HFFc6 (cell line): ENCODE measurements around the gene ATP11A. TPM values are rescaled to one million over a fixed set of nuclear protein-coding genes. Genes with fewer than 3 reads are reported as not detected.

ENCODE experiments used
- DNase-seq: peaks from one replicate; pipeline ENCODE4 v3.0.0-alpha.2; 2018
- H3K27ac Mint-ChIP-seq: 2 replicates; pipeline ENCODE4 v1.8.0; 2020; ENCODE audit warnings: mild to moderate bottlenecking, mixed read lengths
- H3K27me3 Mint-ChIP-seq: 2 replicates; pipeline ENCODE4 v1.8.0; 2021; ENCODE audit warnings: mild to moderate bottlenecking, moderate library complexity, mixed read lengths; ENCODE audit not compliant: insufficient read depth
- H3K36me3 Mint-ChIP-seq: 2 replicates; pipeline ENCODE4 v1.8.0; 2021; ENCODE audit warnings: low read depth, mixed read lengths
- H3K4me1 Mint-ChIP-seq: 2 replicates; pipeline ENCODE4 v1.8.0; 2020; ENCODE audit warnings: low read depth, mixed read lengths
- H3K4me3 Mint-ChIP-seq: 2 replicates; pipeline ENCODE4 v1.8.0; 2020; ENCODE audit warnings: mild to moderate bottlenecking, moderate library complexity, mixed read lengths
- H3K9me3 Mint-ChIP-seq: 2 replicates; pipeline ENCODE4 v1.8.0; 2020; ENCODE audit warnings: mild to moderate bottlenecking, mixed read lengths
- total RNA-seq, 6 experiments: library from RNA; stranded (reverse); fragmentation: NEBNext Ultra II Directional; extraction: Animal tissue kit (Norgen Biotek cat#: 25700); gene quantifications; 2 replicates in 1 of 6; 3 replicates in 5 of 6; pipeline ENCODE4 v1.2.3, GENCODE V29; 2021
- TF ChIP-seq, protein P1 (sequence below): fragments of 200-600 bp; sonication (generic); IDR thresholded peaks from 2 replicates; pipeline ENCODE4 v1.5.0; 2021; ENCODE audit warnings: antibody characterized with exemption, mild to moderate bottlenecking

Gene ATP11A
- total RNA-seq, 6 experiments from 2014 or later = 4.3 to 29.9 (median 6.5) TPM

DNA sequence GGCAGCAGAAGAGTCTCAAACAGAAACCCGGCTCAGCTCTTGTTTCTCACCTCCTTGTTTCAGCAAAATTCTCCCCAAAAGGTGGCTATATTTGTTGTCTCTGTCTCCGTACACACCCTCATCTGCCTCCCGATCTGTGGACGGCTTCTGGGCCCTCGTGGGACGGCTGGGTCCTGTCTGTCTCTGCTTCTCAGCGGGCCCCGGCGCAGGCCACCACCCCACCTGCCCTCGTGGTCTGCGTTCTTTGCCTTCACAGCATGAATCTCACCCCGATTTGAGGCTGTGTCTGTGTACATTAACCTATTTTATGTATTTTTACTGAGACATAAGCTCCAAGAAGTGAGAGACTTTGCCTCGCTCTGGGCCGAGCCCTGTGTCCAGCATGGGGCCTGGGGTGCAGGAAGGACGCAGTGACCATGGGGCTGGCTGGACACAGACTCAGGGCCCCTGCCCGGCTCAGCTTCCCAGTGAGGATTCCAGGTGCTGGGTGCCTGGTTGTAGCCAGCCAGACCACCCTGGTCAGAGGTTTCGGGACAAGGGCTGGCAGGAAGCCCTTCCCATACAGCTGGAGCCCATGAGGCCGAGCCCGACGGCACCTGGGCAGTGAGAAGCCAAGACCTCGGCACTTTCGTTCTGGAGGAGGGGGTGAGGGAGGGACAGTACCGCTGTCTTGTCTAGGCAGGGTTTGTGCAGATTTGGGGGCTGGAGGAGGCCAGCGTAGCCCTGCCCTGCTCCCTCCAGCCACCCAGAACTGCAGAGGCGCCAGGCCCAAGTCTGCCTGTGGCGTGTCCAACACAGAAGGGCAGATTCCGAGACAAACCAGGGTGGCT, 200.7 kb downstream of the ATP11A start:
- Mint-ChIP-seq H3K27ac (no peak overlapping the region), H3K4me3 (no peak overlapping the region)
- TF ChIP-seq, protein P1, sequence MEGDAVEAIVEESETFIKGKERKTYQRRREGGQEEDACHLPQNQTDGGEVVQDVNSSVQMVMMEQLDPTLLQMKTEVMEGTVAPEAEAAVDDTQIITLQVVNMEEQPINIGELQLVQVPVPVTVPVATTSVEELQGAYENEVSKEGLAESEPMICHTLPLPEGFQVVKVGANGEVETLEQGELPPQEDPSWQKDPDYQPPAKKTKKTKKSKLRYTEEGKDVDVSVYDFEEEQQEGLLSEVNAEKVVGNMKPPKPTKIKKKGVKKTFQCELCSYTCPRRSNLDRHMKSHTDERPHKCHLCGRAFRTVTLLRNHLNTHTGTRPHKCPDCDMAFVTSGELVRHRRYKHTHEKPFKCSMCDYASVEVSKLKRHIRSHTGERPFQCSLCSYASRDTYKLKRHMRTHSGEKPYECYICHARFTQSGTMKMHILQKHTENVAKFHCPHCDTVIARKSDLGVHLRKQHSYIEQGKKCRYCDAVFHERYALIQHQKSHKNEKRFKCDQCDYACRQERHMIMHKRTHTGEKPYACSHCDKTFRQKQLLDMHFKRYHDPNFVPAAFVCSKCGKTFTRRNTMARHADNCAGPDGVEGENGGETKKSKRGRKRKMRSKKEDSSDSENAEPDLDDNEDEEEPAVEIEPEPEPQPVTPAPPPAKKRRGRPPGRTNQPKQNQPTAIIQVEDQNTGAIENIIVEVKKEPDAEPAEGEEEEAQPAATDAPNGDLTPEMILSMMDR = no peak

DNA sequence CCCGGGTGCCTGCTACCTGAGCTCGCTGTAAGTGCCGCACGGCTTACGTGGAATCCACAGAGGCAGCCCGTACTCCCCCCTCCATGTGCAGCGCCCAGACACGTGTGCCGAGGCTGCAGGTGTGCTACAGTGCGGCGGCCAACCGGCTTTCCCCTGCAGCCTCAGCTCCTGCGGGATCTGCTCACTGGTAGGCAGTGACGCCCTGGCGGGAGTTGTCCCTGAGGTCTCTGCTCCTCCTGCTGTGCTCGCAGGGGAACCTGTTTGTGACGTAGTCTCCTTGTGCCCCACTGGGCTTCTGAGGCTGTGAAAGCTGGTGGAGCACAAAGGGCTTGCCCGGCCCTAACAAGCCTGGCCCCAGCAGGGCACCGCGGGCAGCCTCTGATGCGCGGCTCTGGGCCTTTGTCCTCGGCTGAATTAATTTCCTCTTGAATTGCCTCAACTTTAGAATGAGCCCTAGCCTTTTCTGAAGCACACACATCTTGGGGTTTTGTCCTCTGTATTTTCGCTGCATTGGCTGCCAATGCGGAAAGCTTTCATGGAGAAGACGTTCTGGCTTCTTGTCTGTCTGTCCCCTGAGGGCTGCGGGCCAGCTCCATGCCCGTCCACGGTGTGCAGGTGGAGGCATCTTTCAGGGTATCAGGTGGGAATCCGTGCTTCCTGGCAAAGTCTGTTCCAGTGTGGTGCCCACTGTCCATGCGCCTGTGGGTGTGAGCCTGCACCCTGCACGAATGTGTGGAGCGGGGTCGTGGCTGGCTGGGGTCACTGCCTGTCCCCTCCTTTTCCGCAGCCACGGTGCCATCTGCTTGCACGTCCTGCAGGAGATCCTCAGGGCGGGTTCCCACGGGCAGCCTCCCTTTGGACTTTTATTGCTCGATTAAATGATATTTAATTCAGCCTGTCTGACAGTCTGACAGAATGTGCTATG, 201.9 kb downstream of the ATP11A start:
- TF ChIP-seq, protein P1 = no peak
- Mint-ChIP-seq H3K36me3 (no peaks in the 10 kb centered on the region), H3K4me1 (no peaks in the 10 kb centered on the region), H3K27me3 (peaks cover 27% of the 10 kb centered on the region), H3K9me3 (no peaks in the 10 kb centered on the region), H3K4me3 (no peak overlapping the region), H3K27ac (no peak overlapping the region)
- DNase-seq = no peak

More for the DNA sequence above, 200.7 kb downstream of the ATP11A start:
- DNase-seq = no peak
- no peaks in the 10 kb centered on the region for H3K4me1 Mint-ChIP-seq
- no peaks in the 10 kb centered on the region for H3K9me3 Mint-ChIP-seq
- H3K36me3 Mint-ChIP-seq = no peaks in the 10 kb centered on the region
- peaks cover 20% of the 10 kb centered on the region for H3K27me3 Mint-ChIP-seq

DNA sequence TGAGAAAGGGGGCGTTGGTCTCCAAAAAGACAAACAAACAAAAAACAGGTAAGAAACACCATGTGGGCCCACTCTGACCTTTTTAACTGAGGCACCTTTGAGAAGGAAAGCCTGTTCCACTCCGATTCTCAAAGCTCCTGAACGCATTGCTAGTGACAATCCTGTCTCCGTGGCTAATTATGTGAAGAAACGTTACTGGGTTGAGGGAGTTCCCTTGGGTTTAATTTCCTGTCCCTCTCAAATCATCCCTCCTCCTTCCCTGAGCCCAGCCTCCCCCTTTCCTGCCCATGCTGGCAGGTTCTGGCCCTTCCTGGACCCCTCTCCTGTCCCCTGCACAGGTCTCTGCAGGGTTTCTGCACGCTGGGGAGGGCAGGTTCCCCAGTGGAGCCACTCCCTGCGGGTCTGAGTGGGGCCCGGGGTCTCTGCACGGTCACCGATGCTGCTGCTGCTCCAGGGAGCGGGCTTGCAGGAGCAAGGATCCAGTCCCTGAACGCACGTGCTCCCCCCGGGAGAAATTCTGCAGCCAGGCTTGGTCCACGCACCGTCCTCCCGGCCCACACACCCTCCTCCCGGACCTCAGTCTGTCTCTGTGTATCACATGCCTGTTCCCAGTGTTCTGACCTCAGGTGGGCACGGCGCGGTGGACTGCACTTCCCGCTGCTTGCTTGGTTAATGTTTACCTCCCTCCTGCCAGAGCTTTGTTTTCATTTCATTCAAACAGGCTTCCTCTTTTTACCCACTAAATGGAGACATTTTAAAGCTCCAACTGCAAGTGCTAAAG, 202.8 kb downstream of the ATP11A start:
- no peak for DNase-seq
- no peaks in the 10 kb centered on the region for H3K4me1 Mint-ChIP-seq
- no peak overlapping the region for H3K4me3 Mint-ChIP-seq
- peaks cover 30% of the 10 kb centered on the region for H3K27me3 Mint-ChIP-seq
- H3K9me3 Mint-ChIP-seq = no peaks in the 10 kb centered on the region
- TF ChIP-seq, protein P1 = no peak
- H3K27ac Mint-ChIP-seq = no peak overlapping the region
- H3K36me3 Mint-ChIP-seq = no peaks in the 10 kb centered on the region

DNA sequence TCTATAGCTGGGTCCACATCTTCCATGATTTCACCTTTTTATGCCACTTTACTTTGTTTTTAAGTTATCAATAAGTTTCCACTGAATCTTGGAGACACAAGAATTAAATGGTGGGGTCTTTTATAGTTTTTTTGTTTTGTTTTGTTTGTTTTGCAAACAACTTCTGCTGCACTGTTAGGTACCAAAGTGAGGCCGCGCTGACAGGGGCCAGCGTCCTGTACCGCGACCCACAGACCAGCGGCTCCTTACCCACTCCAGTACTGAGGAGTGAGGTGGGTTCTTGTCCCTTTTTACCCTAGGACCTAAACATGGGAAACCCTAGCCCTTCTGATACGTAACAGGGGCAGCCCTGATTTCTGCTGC, 203.3 kb downstream of the ATP11A start:
- H3K27me3 Mint-ChIP-seq = peaks cover 31% of the 10 kb centered on the region
- H3K27ac Mint-ChIP-seq = no peak overlapping the region
- no peaks in the 10 kb centered on the region for H3K9me3 Mint-ChIP-seq
- no peaks in the 10 kb centered on the region for H3K36me3 Mint-ChIP-seq
- no peak for DNase-seq
- H3K4me3 Mint-ChIP-seq = no peak overlapping the region
- TF ChIP-seq, protein P1 = no peak
- no peaks in the 10 kb centered on the region for H3K4me1 Mint-ChIP-seq
